ENCODE data around the gene TBC1D4.

GRCh38 chr13:75480671-75481175, 1.2 kb downstream of the TBC1D4 start:
- TF ChIP-seq CTCF (IDR thresholded peaks at IDR 0.05): no peak
- peak in 1 of 2 donors; percentile 54 for TF ChIP-seq POLR2A (IDR thresholded peaks at IDR 0.05)
